RWPE1 (cell line): ENCODE measurements around the gene C12orf54.
"Not testable (repeated sequence)": the region's sequence is repeated elsewhere in the genome, so short reads cannot be mapped to it uniquely, and the experiment has no call there.

Experiments
- CTCF ChIA-PET: fragments of 350-600 bp; sonication (Branson Sonifier 250); formaldehyde crosslinking; extraction: SDS; loops from one replicate; lab custom pipeline; 2021; lab: Yijun Ruan, JAX
- POLR2A ChIA-PET: fragments of 400-600 bp; formaldehyde crosslinking; extraction: SDS; loops from one replicate; lab custom pipeline; 2020; ENCODE audit warnings: antibody characterized with exemption; ENCODE audit not compliant: low non-redundant PET; lab: Yijun Ruan, JAX
- DNase-seq: peaks from one replicate; pipeline ENCODE4 v3.0.0; 2012; ENCODE audit warnings: low spot score
- H3K27ac ChIP-seq: fragments of 450-650 bp; 2 replicates; pipeline ENCODE4 v1.5.1; 2017
- CTCF ChIP-seq: fragments of 450-650 bp; conservative IDR thresholded peaks from 2 replicates; pipeline ENCODE4 v1.5.1; 2017; ENCODE audit warnings: low read depth, mild to moderate bottlenecking

Gene C12orf54

GRCh38 chr12:48482198-48482597 lies at the start of gene C12orf54:
C12orf54 (plus strand) TSS chr12:48482498; CDS start chr12:48483297, 799 bp downstream.
- no peak for DNase-seq
- H3K27ac ChIP-seq, result no peak within 1 kb of the TSS
- CTCF ChIA-PET, result no interaction called here
- no peak for TF ChIP-seq CTCF
- POLR2A ChIA-PET, result no interaction called here

- CTCF ChIA-PET, POLR2A ChIA-PET, DNase-seq, H3K27ac ChIP-seq: not testable (repeated sequence)
Measured at GRCh38 chr12:48434016-48434415, 48.3 kb upstream of the C12orf54 start.

- POLR2A ChIA-PET, result no interaction called here
- no peak for DNase-seq
- no peak overlapping the region for H3K27ac ChIP-seq
- no peak for TF ChIP-seq CTCF
- CTCF ChIA-PET, result no interaction called here
Measured at GRCh38 chr12:48441069-48441468, 41.2 kb upstream of the C12orf54 start.

GRCh38 chr12:48442179-48442847 lies 40.0 kb upstream of the C12orf54 start:
- no peak for TF ChIP-seq CTCF
- H3K27ac ChIP-seq, result no peak overlapping the region
- ChIA-PET POLR2A (no interaction called here), CTCF (interaction anchor here (1.0 kb wide), 1 partner anchor 118 kb away, joined by 3 read pairs; no protein-coding TSS in a partner anchor)
- no peak for DNase-seq

GRCh38 chr12:48445538-48445937 lies 36.8 kb upstream of the C12orf54 start:
- POLR2A ChIA-PET, result no interaction called here

GRCh38 chr12:48446161-48446776 lies 36.0 kb upstream of the C12orf54 start:
- H3K27ac ChIP-seq, result no peak overlapping the region
- no peak for DNase-seq
- no peak for TF ChIP-seq CTCF
- ChIA-PET CTCF (interaction anchor here (1.2 kb wide), 1 partner anchor 8 kb away, joined by 5 read pairs; no protein-coding TSS in a partner anchor), POLR2A (no interaction called here)

More at GRCh38 chr12:48445538-48445937, 36.8 kb upstream of the C12orf54 start:
- TF ChIP-seq CTCF, result no peak
- no peak overlapping the region for H3K27ac ChIP-seq
- CTCF ChIA-PET, result interaction anchor here (1.2 kb wide), 1 partner anchor 9 kb away, joined by 5 read pairs; no protein-coding TSS in a partner anchor
- no peak for DNase-seq

- no peak for DNase-seq
- H3K27ac ChIP-seq, result no peak overlapping the region
- TF ChIP-seq CTCF, result no peak
- ChIA-PET POLR2A (no interaction called here), CTCF (interaction anchor here (0.6 kb wide), 1 partner anchor 42 kb away, joined by 8 read pairs; no protein-coding TSS in a partner anchor)
Measured at GRCh38 chr12:48447755-48448154, 34.5 kb upstream of the C12orf54 start.
